Measurements from ENCODE around the gene ABCA4.
"Not testable (repeated sequence)": the region's sequence is repeated elsewhere in the genome, so short reads cannot be mapped to it uniquely, and the experiment has no call there.

Gene ABCA4

DNA sequence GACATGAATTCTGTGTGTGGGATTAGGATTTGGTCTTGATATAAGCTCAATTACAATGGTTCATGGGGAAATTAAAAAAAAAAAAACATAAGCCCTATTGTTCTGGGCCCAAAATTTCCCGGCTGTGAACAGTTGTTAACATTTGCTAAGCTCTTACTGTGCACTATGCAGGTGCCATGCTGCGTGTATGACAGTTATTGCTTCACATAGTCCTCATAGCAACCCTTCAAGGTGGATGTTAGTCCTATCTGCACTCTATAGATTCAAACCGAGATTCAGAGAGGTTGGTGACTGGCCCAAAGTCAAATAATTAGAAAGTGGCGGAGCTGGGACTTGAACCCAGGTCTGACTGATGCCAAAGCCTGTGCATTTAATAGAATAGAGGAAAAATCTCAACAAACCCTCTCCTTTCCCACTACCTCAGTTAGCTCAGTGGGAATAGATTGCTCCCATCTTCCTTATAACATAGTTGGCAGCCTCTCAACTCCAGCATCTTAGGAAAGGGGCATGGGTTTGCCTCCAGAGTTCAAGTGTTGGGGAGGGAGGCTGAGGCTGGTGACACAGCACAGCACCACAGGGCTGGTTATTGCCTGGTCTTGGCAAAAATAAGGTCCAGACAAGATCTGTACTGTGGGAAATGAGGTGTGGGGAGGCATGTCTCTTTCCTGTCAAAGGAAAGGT, 156.7 kb downstream of the ABCA4 start:
- in situ Hi-C loops (cut with MboI; ENCODE audit: low sequenced_read_pairs), result no loop called here

DNA sequence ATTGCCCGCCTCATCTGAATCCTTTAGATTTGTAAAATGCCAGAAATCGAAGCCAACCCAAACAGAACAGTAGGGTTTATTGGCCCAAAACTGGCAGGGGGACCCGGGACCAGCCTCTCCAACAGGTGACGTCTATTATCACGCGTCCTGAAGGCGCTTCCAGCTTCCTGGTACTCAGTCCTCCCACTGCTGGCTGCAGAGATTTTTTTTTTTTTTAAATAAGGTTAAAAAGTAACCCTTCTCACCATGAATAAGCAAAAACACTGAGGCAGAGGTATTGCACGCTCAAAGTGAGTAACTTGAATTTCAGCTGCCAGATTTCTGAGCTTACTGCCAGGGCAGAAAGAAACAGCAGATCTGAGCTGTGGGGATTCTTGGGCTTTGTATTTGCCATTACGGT, 157.4 kb downstream of the ABCA4 start:
- in situ Hi-C loops (cut with MboI; ENCODE audit: low sequenced_read_pairs), result no loop called here

DNA sequence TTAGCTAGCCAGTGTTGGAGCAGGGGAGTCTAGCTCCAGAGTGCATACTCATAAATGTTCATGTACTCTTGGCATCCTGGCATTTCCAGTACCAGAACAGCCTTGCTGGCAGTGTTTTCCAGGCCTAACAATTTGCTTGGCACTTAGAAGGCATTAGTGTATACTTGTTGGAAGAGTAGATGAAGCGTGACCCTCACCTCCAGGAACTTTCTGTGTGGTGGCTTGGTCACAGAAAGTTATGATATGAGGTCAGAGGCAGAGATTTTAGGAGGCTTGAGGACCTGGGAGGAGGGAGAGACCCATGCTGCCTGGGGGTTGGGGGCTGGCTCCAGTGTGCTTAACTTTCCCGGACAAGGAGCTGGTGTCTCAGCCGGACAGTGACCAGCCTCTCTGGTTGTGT, 159.0 kb downstream of the ABCA4 start:
- in situ Hi-C loops (cut with MboI; ENCODE audit: low sequenced_read_pairs), result no loop called here

DNA sequence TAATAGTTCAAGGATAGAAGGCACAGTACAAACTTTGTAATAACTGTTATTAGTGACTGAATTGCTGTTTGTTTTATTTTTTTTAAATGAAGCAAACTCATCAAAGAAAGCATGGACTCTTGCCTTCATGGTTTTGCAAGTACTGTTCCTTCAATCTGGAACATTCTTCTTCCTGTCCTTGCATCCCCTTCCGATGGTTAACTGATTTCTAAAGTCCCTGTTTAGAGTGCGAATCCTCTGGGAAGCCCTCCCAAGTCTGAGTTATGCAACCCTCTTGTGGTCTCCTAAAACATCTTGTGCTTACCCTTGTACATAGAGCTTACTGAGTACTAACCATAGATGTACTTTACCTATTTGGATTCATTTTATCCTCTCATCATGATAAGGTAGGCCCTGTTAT, 159.5 kb downstream of the ABCA4 start:
- in situ Hi-C loops (cut with MboI; ENCODE audit: low sequenced_read_pairs), result no loop called here

DNA sequence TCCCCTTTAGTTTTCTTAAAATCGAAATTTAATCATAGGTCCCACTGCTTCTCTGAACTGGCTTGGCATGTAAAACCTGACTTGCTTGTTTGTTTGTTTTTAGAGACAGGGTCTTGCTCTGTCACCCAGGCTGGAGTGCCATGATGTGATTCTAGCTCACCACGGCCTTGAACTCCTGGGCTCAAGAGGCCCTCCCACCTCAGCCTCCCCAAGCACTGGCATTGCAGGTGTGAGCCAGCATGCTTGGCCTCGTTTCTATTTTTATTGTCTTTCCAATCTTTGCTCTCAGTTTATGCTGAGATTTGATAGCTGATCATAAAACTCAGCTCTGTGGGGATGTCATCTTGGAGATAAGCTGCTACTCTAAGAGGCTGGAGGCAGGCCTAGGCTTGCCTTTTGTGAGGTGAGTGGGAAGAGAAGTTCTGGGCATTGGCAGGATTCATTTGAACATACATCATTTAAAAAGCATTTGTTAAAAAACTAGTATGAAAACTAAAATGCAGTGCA, 160.3 kb downstream of the ABCA4 start:
- in situ Hi-C loops (cut with MboI; ENCODE audit: low sequenced_read_pairs), result no loop called here

DNA sequence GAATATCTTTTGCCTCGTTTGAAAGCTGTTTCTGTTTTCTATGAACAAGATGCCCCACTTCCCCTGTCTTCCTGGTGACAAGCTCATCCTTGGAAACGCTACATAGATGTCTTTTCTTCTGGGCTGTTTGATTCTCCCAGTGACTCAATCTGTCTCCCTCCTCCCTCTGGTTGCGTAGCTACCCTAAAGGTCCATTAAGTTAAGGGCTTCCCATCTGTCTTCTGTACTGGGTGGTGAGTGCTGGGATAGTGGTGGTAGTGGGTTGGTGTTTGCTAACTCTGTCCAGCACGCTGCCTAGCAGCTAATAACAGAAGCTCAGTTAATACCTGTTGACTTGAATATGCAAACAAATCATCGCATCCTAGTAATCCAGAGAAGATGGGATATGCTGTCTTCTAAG, 161.5 kb downstream of the ABCA4 start:
- in situ Hi-C loops (cut with MboI; ENCODE audit: low sequenced_read_pairs), result no loop called here

DNA sequence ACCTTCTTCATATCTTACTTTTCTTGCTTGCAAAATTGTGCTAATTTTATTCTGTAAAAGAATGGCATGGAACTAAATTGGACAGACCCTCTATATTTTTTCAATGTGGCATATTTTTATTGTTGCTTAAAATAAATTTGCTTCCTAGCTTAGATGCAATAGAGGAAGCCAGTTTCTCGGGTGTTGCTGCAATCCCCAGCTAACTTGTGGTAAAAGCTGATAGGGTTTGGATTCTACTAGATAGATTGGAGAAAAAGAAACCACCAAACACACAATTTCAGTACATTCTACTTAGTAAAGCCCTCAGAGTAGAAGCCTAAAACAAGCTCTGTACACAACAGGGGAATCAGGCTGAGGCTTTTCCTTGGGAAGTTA, 162.2 kb downstream of the ABCA4 start:
- in situ Hi-C loops (cut with MboI; ENCODE audit: low sequenced_read_pairs), result no loop called here

DNA sequence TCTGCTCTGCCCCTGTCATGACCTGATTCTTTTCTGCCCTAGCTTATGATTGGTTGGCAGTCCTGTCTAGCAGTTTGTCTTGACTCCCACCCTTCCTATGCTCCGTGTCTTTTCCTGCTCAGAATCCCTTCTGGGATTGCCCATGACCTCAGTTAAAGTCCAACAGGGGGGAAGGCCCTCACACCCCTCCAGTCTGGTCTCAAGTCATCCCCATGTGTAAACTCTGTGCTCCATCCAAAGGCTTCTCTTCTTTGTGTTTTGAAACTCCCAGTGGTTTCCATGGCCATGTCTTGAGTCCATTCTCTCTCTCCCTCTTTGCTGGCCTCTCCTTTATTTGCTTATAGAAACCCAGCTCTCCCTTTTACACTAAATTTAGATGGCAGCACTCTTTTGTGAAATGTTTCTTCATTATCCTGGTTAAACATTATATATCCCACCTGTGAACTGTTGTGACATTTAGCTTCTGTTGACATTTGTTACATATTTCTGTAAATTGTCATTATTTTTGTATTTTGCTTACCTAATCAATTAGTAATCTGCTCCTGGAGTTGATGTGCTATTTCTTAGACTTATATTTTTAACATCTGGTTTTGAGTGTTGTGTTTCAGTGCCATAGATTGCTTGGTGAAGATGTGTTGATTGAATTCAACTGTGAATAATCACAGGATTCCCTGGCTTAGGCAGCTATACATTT, 162.8 kb downstream of the ABCA4 start:
- in situ Hi-C loops (cut with MboI; ENCODE audit: low sequenced_read_pairs), result no loop called here

DNA sequence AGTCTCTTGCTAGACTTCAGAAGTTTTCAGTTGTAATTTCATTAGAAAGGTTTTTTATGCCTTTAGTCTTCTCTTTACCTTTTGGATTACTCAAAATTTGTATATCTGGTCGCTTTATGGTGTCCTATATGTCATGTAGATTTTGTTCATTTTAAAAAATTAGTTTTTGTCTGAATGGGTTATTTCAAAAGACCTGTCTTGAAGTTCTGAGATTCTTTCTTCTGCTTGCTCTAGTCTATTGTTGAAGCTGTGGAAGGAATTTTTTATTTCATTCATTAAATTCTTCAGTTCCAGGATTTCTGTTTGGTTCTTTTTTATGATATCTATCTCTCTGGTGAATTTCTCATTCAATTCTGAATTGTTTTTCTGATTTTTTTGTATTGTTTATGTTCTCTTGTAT, 165.2 kb downstream of the ABCA4 start:
- in situ Hi-C loops (cut with MboI; ENCODE audit: low sequenced_read_pairs), result no loop called here

DNA sequence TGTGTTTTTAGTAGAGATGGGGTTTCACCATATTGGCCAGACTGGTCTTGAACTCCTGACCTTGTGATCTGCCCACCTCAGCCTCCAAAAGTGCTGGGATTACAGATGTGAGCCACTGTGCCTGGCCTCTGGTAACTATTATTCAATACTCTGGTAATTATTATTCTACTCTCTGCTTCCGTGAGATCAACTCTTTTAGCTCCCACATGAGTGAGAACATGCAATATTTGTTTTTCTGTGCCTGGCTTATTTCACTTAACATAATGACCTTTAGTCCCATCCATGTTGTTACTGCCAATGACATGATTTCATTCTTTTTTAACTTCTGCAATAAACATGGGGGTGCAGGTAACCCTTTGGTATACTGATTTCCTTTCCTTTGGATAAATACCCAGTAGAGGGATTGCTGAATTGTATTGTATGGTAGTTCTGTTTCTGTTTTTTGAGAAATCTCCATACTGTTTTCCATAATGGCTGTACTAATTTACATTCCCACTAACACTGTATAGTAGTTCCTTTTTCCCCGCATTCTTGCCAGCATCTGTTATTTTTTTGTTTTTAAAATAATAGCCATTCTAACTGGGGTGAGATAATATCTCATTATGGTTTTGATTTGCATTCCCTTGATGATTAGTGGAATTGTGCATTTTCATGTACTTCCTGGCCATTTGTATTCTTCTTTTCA, 173.8 kb downstream of the ABCA4 start:
- in situ Hi-C loops (cut with MboI; ENCODE audit: low sequenced_read_pairs), result not testable (repeated sequence)

All from hTERT RPE-1 (cell line).